Fibroblast of lung (primary cell): ENCODE measurements around the gene CAMTA1. TPM values are rescaled to one million over a fixed set of nuclear protein-coding genes. Genes with fewer than 3 reads are reported as not detected.

Experiments used
- DNase-seq, 2 donors: peaks; one replicate each; pipeline versions ENCODE4 v3.0.0 to v3.0.0-alpha.2; 2010; ENCODE audit warnings: low read depth in 2 of 2
- H2AFZ ChIP-seq: 2 replicates; pipeline ENCODE4 v1.5.1; 2012; ENCODE audit warnings: low read length, control low read depth, inconsistent platforms
- H3K27ac ChIP-seq: 2 replicates; pipeline ENCODE4 v1.5.1; 2011; ENCODE audit warnings: low read length, control low read depth; ENCODE audit not compliant: insufficient read depth
- H3K27me3 ChIP-seq: 2 replicates; pipeline ENCODE4 v1.5.1; 2011; ENCODE audit warnings: mild to moderate bottlenecking, low read length; ENCODE audit not compliant: control insufficient read depth, insufficient read depth
- H3K36me3 ChIP-seq: 2 replicates; pipeline ENCODE4 v1.5.1; 2011; ENCODE audit warnings: low read length; ENCODE audit not compliant: control insufficient read depth, insufficient read depth
- H3K4me1 ChIP-seq: 2 replicates; pipeline ENCODE4 v1.5.1; 2011; ENCODE audit warnings: low read length; ENCODE audit not compliant: control insufficient read depth, insufficient read depth; ENCODE audit errors: extremely low read depth
- H3K4me2 ChIP-seq: 2 replicates; pipeline ENCODE4 v1.5.1; 2011; ENCODE audit warnings: low read length, control low read depth; ENCODE audit not compliant: insufficient read depth; ENCODE audit errors: extremely low read depth
- H3K4me3 ChIP-seq, 4 experiments: fragments of 200-600 bp in 1 of 4; sonication (generic) in 1 of 4; replicated peaks in 1 of 4; 2 replicates each; pipeline ENCODE4 v1.5.1; 2011 to 2016; ENCODE audit warnings: low read length in 4 of 4, low read depth in 3 of 4, mild to moderate bottlenecking in 3 of 4, control low read depth in 2 of 4, inconsistent platforms in 1 of 4, mixed read lengths in 1 of 4; ENCODE audit not compliant: insufficient read depth in 1 of 4; ENCODE audit errors: control extremely low read depth in 1 of 4
- H3K79me2 ChIP-seq: 2 replicates; pipeline ENCODE4 v1.5.1; 2012; ENCODE audit warnings: mild to moderate bottlenecking, low read length, inconsistent platforms; ENCODE audit not compliant: control insufficient read depth, insufficient read depth
- H3K9ac ChIP-seq: 2 replicates; pipeline ENCODE4 v1.5.1; 2011; ENCODE audit warnings: mild to moderate bottlenecking, low read length, control low read depth; ENCODE audit not compliant: insufficient read depth
- H3K9me3 ChIP-seq: 2 replicates; pipeline ENCODE4 v1.5.1; 2012; ENCODE audit warnings: low read depth, low read length; ENCODE audit not compliant: control insufficient read depth, insufficient read depth
- H4K20me1 ChIP-seq: 2 replicates; pipeline ENCODE4 v1.5.1; 2011; ENCODE audit warnings: low read length; ENCODE audit not compliant: control insufficient read depth, insufficient read depth; ENCODE audit errors: extremely low read depth
- CTCF ChIP-seq, 2 donors: IDR thresholded peaks in 1 of 2; conservative IDR thresholded peaks in 1 of 2; 1 replicate in 1 of 2; 2 replicates in 1 of 2; pipeline ENCODE4 v1.5.1; 2011 to 2012; ENCODE audit warnings: low read length in 2 of 2, control low read depth in 1 of 2, inconsistent platforms in 1 of 2, low read depth in 1 of 2, mild to moderate bottlenecking in 1 of 2
- EZH2 ChIP-seq: IDR thresholded peaks from 2 replicates; pipeline ENCODE4 v1.5.1; 2012; ENCODE audit warnings: low read length, control low read depth, mild to moderate bottlenecking; ENCODE audit errors: missing control alignments
- polyA plus RNA-seq, 2 donors: library from polyadenylated mRNA; depleted of rRNA in 1 of 2; stranded (reverse) in 1 of 2; unstranded in 1 of 2; fragments of >200 nt; gene quantifications; 2 replicates each; pipeline ENCODE4 v1.2.1, GENCODE V29; 2011 to 2012; ENCODE audit warnings: missing spikeins in 1 of 2
- total RNA-seq: library from RNA; depleted of rRNA; stranded (reverse); fragments of >200 nt; gene quantifications from 2 replicates; pipeline ENCODE4 v1.2.1, GENCODE V29; 2014

CAMTA1 gene
- total and polyA plus RNA-seq, 2 donors (not counting 1 experiment from before 2014, with no cell fraction given) = 47.6 to 86.0 TPM

- H3K4me2 ChIP-seq = no peak overlapping the region
- H3K79me2 ChIP-seq = no peaks in the 10 kb centered on the region
- no peak overlapping the region for H3K4me3 ChIP-seq
- no peaks in the 10 kb centered on the region for H3K36me3 ChIP-seq
- TF ChIP-seq EZH2 (no peak), CTCF (conservative IDR thresholded peaks at IDR 0.05 in 1 of 2, IDR thresholded peaks at IDR 0.05 in 1 of 2; ENCODE audit: low read depth in 1 of 2, low read length in 2 of 2) (peak; percentile 11 to 16)
- H3K4me1 ChIP-seq = no peaks in the 10 kb centered on the region
- H4K20me1 ChIP-seq = no peaks in the 10 kb centered on the region
- DNase-seq = no peak
- H2AFZ ChIP-seq = no peak overlapping the region
- H3K9me3 ChIP-seq = no peaks in the 10 kb centered on the region
- H3K27ac ChIP-seq = no peak overlapping the region
- H3K9ac ChIP-seq = no peak overlapping the region
- no peaks in the 10 kb centered on the region for H3K27me3 ChIP-seq
Measured at GRCh38 chr1:7538849-7539768, 753.9 kb downstream of the CAMTA1 start.

GRCh38 chr1:7539769-7540175 is 754.5 kb downstream of the CAMTA1 start:
- Histone ChIP-seq H3K4me3 (no peak overlapping the region), H3K4me1 (no peaks in the 10 kb centered on the region)
- DNase-seq = peak in 1 of 2 donors; percentile 63

More at GRCh38 chr1:7539769-7540175, 754.5 kb downstream of the CAMTA1 start:
- Histone ChIP-seq H3K27me3 (no peaks in the 10 kb centered on the region), H3K9ac (no peak overlapping the region), H3K36me3 (no peaks in the 10 kb centered on the region), H2AFZ (no peak overlapping the region), H3K79me2 (no peaks in the 10 kb centered on the region), H3K9me3 (no peaks in the 10 kb centered on the region), H3K27ac (no peak overlapping the region), H4K20me1 (no peaks in the 10 kb centered on the region), H3K4me2 (no peak overlapping the region)
- TF ChIP-seq EZH2 = no peak
- TF ChIP-seq CTCF (conservative IDR thresholded peaks at IDR 0.05 in 1 of 2, IDR thresholded peaks at IDR 0.05 in 1 of 2; ENCODE audit: low read depth in 1 of 2, low read length in 2 of 2) = peak in 1 of 2 donors; percentile 24
